ENCODE results near the gene GRK3.
A peak's percentile ranks its signal among the peaks of the same experiment; 100 is the strongest.

The GRK3 gene

GRCh38 chr22:25746012-25746373 is 181.5 kb downstream of the GRK3 start:
- Histone ChIP-seq H3K27ac (no peak overlapping the region), H3K4me3 (no peak overlapping the region)

GRCh38 chr22:25747245-25747944 is 182.9 kb downstream of the GRK3 start:
- Histone ChIP-seq H3K4me3 (no peak overlapping the region), H3K27ac (no peak overlapping the region)

GRCh38 chr22:25748140-25748539 is 183.7 kb downstream of the GRK3 start:
- H3K27ac ChIP-seq = no peak overlapping the region
- no peak overlapping the region for H3K4me3 ChIP-seq

- peak overlapping the region in 1 of 21 experiments; percentile 17 for H3K27ac ChIP-seq
- H3K4me3 ChIP-seq = no peak overlapping the region
These were observed 184.2 kb downstream of the GRK3 start for GRCh38 chr22:25748704-25749103.

GRCh38 chr22:25749420-25750169 is 185.1 kb downstream of the GRK3 start:
- Histone ChIP-seq H3K27ac (peak overlapping the region in 1 of 21 experiments; percentile 52), H3K4me3 (no peak overlapping the region)

- peak overlapping the region in 1 of 21 experiments; percentile 52 for H3K27ac ChIP-seq
- H3K4me3 ChIP-seq = no peak overlapping the region
These were observed 186.2 kb downstream of the GRK3 start for GRCh38 chr22:25750569-25751173.

GRCh38 chr22:25751174-25751581 is 186.7 kb downstream of the GRK3 start:
- no peak overlapping the region for H3K27ac ChIP-seq
- no peak overlapping the region for H3K4me3 ChIP-seq

GRCh38 chr22:25752615-25753214 is 188.2 kb downstream of the GRK3 start:
- Histone ChIP-seq H3K4me3 (no peak overlapping the region), H3K27ac (no peak overlapping the region)

- Histone ChIP-seq H3K4me3 (no peak overlapping the region), H3K27ac (no peak overlapping the region)
These were observed 188.8 kb downstream of the GRK3 start for GRCh38 chr22:25753252-25753651.

- Histone ChIP-seq H3K27ac (no peak overlapping the region), H3K4me3 (no peak overlapping the region)
These were observed 190.2 kb downstream of the GRK3 start for GRCh38 chr22:25754527-25755202.

GRCh38 chr22:25757686-25758085 is 193.2 kb downstream of the GRK3 start:
- Histone ChIP-seq H3K4me3 (no peak overlapping the region), H3K27ac (no peak overlapping the region)

GRCh38 chr22:25758316-25758715 is 193.8 kb downstream of the GRK3 start:
- Histone ChIP-seq H3K27ac (no peak overlapping the region), H3K4me3 (no peak overlapping the region)

- no peak overlapping the region for H3K27ac ChIP-seq
- H3K4me3 ChIP-seq = no peak overlapping the region
These were observed 195.4 kb downstream of the GRK3 start for GRCh38 chr22:25759825-25760231.

- no peak overlapping the region for H3K27ac ChIP-seq
- H3K4me3 ChIP-seq = no peak overlapping the region
These were observed 195.8 kb downstream of the GRK3 start for GRCh38 chr22:25760294-25760693.

- Histone ChIP-seq H3K4me3 (no peak overlapping the region), H3K27ac (no peak overlapping the region)
These were observed 196.5 kb downstream of the GRK3 start for GRCh38 chr22:25760848-25761595.

- Histone ChIP-seq H3K4me3 (no peak overlapping the region), H3K27ac (no peak overlapping the region)
These were observed 197.7 kb downstream of the GRK3 start for GRCh38 chr22:25762147-25762546.

- Histone ChIP-seq H3K27ac (no peak overlapping the region), H3K4me3 (no peak overlapping the region)
These were observed 198.8 kb downstream of the GRK3 start for GRCh38 chr22:25763239-25763777.

GRCh38 chr22:25764270-25765015 is 200.0 kb downstream of the GRK3 start:
- no peak overlapping the region for H3K27ac ChIP-seq
- no peak overlapping the region for H3K4me3 ChIP-seq

GRCh38 chr22:25765016-25765367 is 200.5 kb downstream of the GRK3 start:
- no peak overlapping the region for H3K27ac ChIP-seq
- no peak overlapping the region for H3K4me3 ChIP-seq
